ENCODE data around the gene RPTOR. TPM values are rescaled to one million over a fixed set of nuclear protein-coding genes. Genes with fewer than 3 reads are reported as not detected.

Gene RPTOR
- total RNA-seq, 4 donors from 2014 or later, result 47.6 to 56.9 (median 55.4) TPM

DNA sequence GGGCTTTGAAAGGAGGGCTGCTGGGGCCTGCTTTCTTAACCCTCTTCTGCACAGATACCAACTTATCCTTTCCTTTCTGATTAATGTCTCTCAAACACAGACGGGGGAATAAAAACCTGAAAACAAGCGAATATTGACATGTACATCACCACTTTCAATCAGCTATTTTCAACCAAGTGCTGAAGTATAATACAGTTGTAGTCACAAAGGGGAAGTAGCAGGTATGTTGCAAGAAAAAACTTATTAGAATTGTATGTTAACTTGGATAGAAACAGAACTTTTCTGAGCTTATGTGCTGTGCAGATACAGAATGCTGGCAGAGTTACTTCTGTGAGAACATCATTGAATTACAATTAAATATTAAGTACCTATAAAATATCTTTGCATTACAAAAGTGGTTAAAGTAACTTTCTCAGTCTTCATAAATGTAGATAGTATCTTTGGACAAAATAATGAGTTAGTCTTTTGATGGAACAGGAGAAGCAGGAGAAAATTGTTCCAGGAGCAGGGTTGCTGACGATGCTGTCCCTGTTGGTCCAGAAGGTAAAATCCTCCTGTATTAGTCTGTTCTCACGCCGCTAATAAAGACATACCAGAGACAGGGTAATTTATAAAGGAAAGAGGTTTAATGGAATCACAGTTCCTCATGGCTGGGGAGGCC lies 59.5 kb downstream of the RPTOR start:
- DNase-seq (no peak), ATAC-seq (no peak)
- in situ Hi-C loops (cut with MboI; ENCODE audit: low sequenced_read_pairs in 4 of 4) (no loop called here), intact Hi-C loops (cut with DNase I; ENCODE audit: low total_unique reads) (no loop called here)
- TF ChIP-seq POLR2A (IDR thresholded peaks at IDR 0.05), result no peak
- TF ChIP-seq, protein P1, sequence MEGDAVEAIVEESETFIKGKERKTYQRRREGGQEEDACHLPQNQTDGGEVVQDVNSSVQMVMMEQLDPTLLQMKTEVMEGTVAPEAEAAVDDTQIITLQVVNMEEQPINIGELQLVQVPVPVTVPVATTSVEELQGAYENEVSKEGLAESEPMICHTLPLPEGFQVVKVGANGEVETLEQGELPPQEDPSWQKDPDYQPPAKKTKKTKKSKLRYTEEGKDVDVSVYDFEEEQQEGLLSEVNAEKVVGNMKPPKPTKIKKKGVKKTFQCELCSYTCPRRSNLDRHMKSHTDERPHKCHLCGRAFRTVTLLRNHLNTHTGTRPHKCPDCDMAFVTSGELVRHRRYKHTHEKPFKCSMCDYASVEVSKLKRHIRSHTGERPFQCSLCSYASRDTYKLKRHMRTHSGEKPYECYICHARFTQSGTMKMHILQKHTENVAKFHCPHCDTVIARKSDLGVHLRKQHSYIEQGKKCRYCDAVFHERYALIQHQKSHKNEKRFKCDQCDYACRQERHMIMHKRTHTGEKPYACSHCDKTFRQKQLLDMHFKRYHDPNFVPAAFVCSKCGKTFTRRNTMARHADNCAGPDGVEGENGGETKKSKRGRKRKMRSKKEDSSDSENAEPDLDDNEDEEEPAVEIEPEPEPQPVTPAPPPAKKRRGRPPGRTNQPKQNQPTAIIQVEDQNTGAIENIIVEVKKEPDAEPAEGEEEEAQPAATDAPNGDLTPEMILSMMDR (IDR thresholded peaks at IDR 0.05 in 4 of 5, conservative IDR thresholded peaks at IDR 0.05 in 1 of 5), result no peak
- Histone ChIP-seq H3K4me1 (peaks cover 8 to 9% of the 10 kb centered on the region in 2 donors), H3K9me3 (no peaks in the 10 kb centered on the region), H3K36me3 (no peaks in the 10 kb centered on the region), H3K27ac (no peak overlapping the region), H3K4me3 (no peak overlapping the region), H3K27me3 (no peaks in the 10 kb centered on the region)

DNA sequence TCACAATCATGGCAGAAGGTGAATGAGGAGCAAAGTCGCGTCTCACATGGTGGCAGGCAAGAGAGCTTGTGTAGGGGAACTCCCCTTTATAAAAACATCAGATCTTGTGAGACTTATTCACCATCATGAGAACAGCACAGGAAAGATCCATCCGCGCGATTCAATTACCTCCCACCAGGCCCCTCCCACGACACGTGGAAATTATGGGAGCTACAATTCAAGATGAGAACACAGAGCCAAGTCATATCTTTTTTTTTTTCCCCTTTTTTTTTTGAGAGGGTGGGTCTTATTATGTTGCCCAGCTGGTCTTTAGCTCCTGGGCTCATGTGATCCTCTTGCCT lies 60.0 kb downstream of the RPTOR start:
- ATAC-seq, result no peak
- TF ChIP-seq POLR2A (IDR thresholded peaks at IDR 0.05), result no peak
- Histone ChIP-seq H3K4me1 (peaks cover 3 to 9% of the 10 kb centered on the region in 2 donors), H3K9me3 (no peaks in the 10 kb centered on the region), H3K36me3 (no peaks in the 10 kb centered on the region), H3K27ac (no peak overlapping the region), H3K4me3 (no peak overlapping the region), H3K27me3 (no peaks in the 10 kb centered on the region)
- intact Hi-C loops (cut with DNase I; ENCODE audit: low total_unique reads) (no loop called here), in situ Hi-C loops (cut with MboI; ENCODE audit: low sequenced_read_pairs in 4 of 4) (no loop called here)
- no peak for DNase-seq

DNA sequence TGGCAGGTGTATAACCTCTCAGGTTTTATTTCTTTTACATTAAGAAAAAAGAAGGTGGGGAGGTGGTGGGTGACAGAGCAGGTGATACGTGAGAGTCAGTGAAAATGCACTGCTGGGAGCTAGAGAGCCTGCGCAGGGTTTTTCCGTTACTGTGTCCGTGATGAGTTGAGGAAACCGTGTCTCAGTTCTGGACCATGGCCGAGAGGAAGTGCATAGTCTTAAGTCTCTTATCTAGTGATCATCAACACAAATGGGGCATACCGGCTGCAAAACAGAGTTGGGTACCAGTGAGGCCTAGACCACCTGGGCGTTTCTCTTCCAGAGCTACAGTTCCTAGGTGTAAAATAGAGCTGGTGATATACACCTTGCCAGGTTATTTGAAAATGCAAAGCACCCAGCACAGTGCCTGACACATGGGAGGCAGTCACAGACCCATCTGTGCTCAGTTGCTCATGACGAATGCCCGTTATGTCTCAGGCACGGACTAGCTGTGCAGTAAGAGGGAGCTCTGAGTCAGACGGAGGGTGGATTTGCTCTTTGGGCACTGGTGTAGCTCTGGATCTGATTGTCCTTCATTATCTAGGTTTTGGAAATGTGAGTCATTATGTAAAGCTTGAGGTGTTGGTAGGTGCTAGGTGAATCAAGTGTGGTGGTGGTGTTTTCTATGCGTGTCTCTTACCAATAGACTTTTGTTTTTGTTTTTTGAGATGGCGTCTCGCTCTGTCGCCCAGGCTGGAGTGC lies 60.9 kb downstream of the RPTOR start:
- H3K27ac ChIP-seq, result no peak overlapping the region
- ATAC-seq (no peak), DNase-seq (no peak)
- no peak for TF ChIP-seq POLR2A (IDR thresholded peaks at IDR 0.05)
- TF ChIP-seq, protein P1 (IDR thresholded peaks at IDR 0.05 in 4 of 5, conservative IDR thresholded peaks at IDR 0.05 in 1 of 5), result no peak
- H3K4me3 ChIP-seq, result no peak overlapping the region
- intact Hi-C loops (cut with DNase I; ENCODE audit: low total_unique reads), result no loop called here
- no peaks in the 10 kb centered on the region for H3K9me3 ChIP-seq
- peaks cover 3 to 4% of the 10 kb centered on the region in 2 donors for H3K4me1 ChIP-seq
- in situ Hi-C loops (cut with MboI; ENCODE audit: low sequenced_read_pairs in 4 of 4), result no loop called here
- no peaks in the 10 kb centered on the region for H3K36me3 ChIP-seq
- H3K27me3 ChIP-seq, result no peaks in the 10 kb centered on the region

DNA sequence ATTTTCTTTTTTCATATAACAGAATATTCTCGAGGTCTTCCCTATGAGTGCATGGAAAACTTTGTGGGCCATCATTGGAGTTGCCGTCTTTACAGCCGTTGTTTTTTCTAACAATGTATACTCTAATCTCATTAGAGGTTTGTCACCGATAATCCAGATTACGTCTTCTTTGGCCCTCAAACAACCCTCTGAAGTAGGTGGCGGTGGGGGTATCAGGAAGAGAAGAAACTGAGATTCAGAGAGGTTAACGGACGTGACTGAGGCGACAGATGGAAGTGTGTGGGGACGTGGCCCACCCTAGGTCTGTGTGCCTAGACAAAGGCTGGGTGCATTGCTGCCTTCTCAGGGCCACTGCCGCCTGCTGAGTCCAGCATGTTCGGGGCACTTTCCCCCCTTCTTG lies 63.7 kb downstream of the RPTOR start:
- H3K27me3 ChIP-seq, result no peaks in the 10 kb centered on the region
- ATAC-seq (no peak), DNase-seq (no peak)
- in situ Hi-C loops (cut with MboI; ENCODE audit: low sequenced_read_pairs in 4 of 4) (no loop called here), intact Hi-C loops (cut with DNase I; ENCODE audit: low total_unique reads) (no loop called here)
- H3K36me3 ChIP-seq, result no peaks in the 10 kb centered on the region
- H3K9me3 ChIP-seq, result no peaks in the 10 kb centered on the region
- H3K27ac ChIP-seq, result no peak overlapping the region
- peaks cover 17 to 23% of the 10 kb centered on the region in 2 donors for H3K4me1 ChIP-seq
- no peak overlapping the region for H3K4me3 ChIP-seq
- TF ChIP-seq, protein P1 (IDR thresholded peaks at IDR 0.05 in 4 of 5, conservative IDR thresholded peaks at IDR 0.05 in 1 of 5), result no peak
- TF ChIP-seq POLR2A (IDR thresholded peaks at IDR 0.05), result no peak

DNA sequence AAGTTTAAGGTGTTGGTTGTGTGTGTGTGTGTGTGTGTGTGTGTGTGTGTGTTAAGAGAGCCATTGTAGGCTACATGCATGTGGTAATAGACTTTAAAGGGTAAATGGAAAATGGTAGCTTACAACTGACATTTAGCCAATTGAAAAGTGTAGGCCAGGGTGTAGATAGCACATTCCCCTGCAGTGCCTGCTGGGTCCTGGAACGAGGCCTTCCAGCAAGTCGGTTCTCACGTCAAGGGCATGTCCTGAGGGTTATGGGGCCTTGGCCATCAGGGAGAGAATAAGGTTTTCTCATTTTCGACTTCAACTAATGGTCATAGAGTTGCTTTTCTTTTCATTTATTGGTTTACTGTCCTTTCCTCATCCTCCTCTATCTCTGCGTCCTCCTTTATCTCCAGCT lies 65.1 kb downstream of the RPTOR start:
- no peak for TF ChIP-seq POLR2A (IDR thresholded peaks at IDR 0.05)
- TF ChIP-seq, protein P1 (IDR thresholded peaks at IDR 0.05 in 4 of 5, conservative IDR thresholded peaks at IDR 0.05 in 1 of 5), result no peak
- H3K36me3 ChIP-seq, result no peaks in the 10 kb centered on the region
- H3K27ac ChIP-seq, result no peak overlapping the region
- no peaks in the 10 kb centered on the region for H3K9me3 ChIP-seq
- no peaks in the 10 kb centered on the region for H3K27me3 ChIP-seq
- H3K4me3 ChIP-seq, result no peak overlapping the region
- in situ Hi-C loops (cut with MboI; ENCODE audit: low sequenced_read_pairs in 4 of 4) (no loop called here), intact Hi-C loops (cut with DNase I; ENCODE audit: low total_unique reads) (no loop called here)
- no peak for DNase-seq
- ATAC-seq, result peak in 1 of 2 donors; percentile 32
- H3K4me1 ChIP-seq, result peaks cover 25 to 28% of the 10 kb centered on the region in 2 donors

Data from gastrocnemius medialis (tissue), 4 donors.